Measurements from ENCODE around the gene LTB4R2. TPM values are rescaled to one million over a fixed set of nuclear protein-coding genes. Genes with fewer than 3 reads are reported as not detected.

Gene LTB4R2
- 3.0 TPM for total RNA-seq

GRCh38 chr14:24309538-24310264 is at the start of gene LTB4R2:
TSS of gene LTB4R2 (plus strand) at chr14:24310140. CDS start at chr14:24310665, 525 bp downstream.
- TF ChIP-seq CTCF (IDR thresholded peaks at IDR 0.05), result no peak
- H3K4me3 ChIP-seq, result peak within 1 kb of the TSS; percentile 61 to 68
- H3K27me3 ChIP-seq, result no peaks in the 10 kb centered on the region
- no peaks in the 10 kb centered on the region for H3K9me3 ChIP-seq
- H3K27ac ChIP-seq, result peak within 1 kb of the TSS; percentile 65 to 68
- intact Hi-C loops (cut with DNase I), result loop anchor here (2.0 kb wide), 1 partner anchor 67 kb away; the partner anchor contains the start of gene TINF2
- DNase-seq (ENCODE audit: low spot score in 2 of 2), result no peak
- H3K36me3 ChIP-seq, result peaks cover 22 to 24% of the 10 kb centered on the region in 2 donors
- peaks cover 8 to 14% of the 10 kb centered on the region in 2 donors for H3K4me1 ChIP-seq

GRCh38 chr14:24260780-24261157 is 49.2 kb upstream of the LTB4R2 start:
- Histone ChIP-seq H3K9me3 (no peaks in the 10 kb centered on the region), H3K4me3 (no peak overlapping the region), H3K27me3 (no peaks in the 10 kb centered on the region), H3K36me3 (no peaks in the 10 kb centered on the region), H3K4me1 (no peaks in the 10 kb centered on the region), H3K27ac (no peak overlapping the region)
- no peak for TF ChIP-seq CTCF (IDR thresholded peaks at IDR 0.05)
- no peak for DNase-seq (ENCODE audit: low spot score in 2 of 2)
- intact Hi-C loops (cut with DNase I), result no loop called here

GRCh38 chr14:24261256-24261968 is 48.5 kb upstream of the LTB4R2 start:
- H3K4me1 ChIP-seq, result no peaks in the 10 kb centered on the region
- DNase-seq (ENCODE audit: low spot score in 2 of 2), result no peak
- H3K27ac ChIP-seq, result no peak overlapping the region
- no peaks in the 10 kb centered on the region for H3K27me3 ChIP-seq
- intact Hi-C loops (cut with DNase I), result no loop called here
- no peaks in the 10 kb centered on the region for H3K9me3 ChIP-seq
- H3K36me3 ChIP-seq, result no peaks in the 10 kb centered on the region
- H3K4me3 ChIP-seq, result no peak overlapping the region
- TF ChIP-seq CTCF (IDR thresholded peaks at IDR 0.05), result no peak

- Histone ChIP-seq H3K27me3 (no peaks in the 10 kb centered on the region), H3K36me3 (peaks cover 0 to under 1% of the 10 kb centered on the region in 2 donors), H3K4me3 (no peak overlapping the region), H3K27ac (no peak overlapping the region), H3K9me3 (no peaks in the 10 kb centered on the region), H3K4me1 (no peaks in the 10 kb centered on the region)
- no peak for DNase-seq (ENCODE audit: low spot score in 2 of 2)
- intact Hi-C loops (cut with DNase I), result no loop called here
- TF ChIP-seq CTCF (IDR thresholded peaks at IDR 0.05), result no peak
Observed at GRCh38 chr14:24261969-24262327, 48.0 kb upstream of the LTB4R2 start.

GRCh38 chr14:24262821-24263733 is 46.9 kb upstream of the LTB4R2 start, which contains the start of gene TGM1:
TSS of gene TGM1 (minus strand) at chr14:24263177. CDS start at chr14:24262352, 825 bp downstream.
- H3K9me3 ChIP-seq, result no peaks in the 10 kb centered on the region
- TF ChIP-seq CTCF (IDR thresholded peaks at IDR 0.05), result no peak
- no peak within 1 kb of the TSS for H3K27ac ChIP-seq
- H3K36me3 ChIP-seq, result peaks cover 4 to 11% of the 10 kb centered on the region in 2 donors
- DNase-seq (ENCODE audit: low spot score in 2 of 2), result no peak
- intact Hi-C loops (cut with DNase I), result no loop called here
- H3K4me1 ChIP-seq, result no peaks in the 10 kb centered on the region
- H3K4me3 ChIP-seq, result no peak within 1 kb of the TSS
- H3K27me3 ChIP-seq, result no peaks in the 10 kb centered on the region
